ENCODE data around the gene GRAMD1C.

Gene GRAMD1C

GRCh38 chr3:113897373-113897777 is 58.8 kb downstream of the GRAMD1C start:
- Histone ChIP-seq H3K4me2 (0 out of 2 replicates have a peak overlapping the region, but pooled peaks have one; percentile 3), H3K4me1 (peaks cover 11% of the 10 kb centered on the region), H3K27ac (no peak overlapping the region), H3K9me3 (no peaks in the 10 kb centered on the region), H3K36me3 (no peaks in the 10 kb centered on the region), H4K20me1 (no peaks in the 10 kb centered on the region), H3K4me3 (no peak overlapping the region), H3K9ac (no peak overlapping the region), H3K27me3 (no peaks in the 10 kb centered on the region)
- TF ChIP-seq Cebpa-rat (IDR thresholded peaks at IDR 0.05) = no peak

- H3K36me3 ChIP-seq = no peaks in the 10 kb centered on the region
- H3K4me3 ChIP-seq = no peak overlapping the region
- no peaks in the 10 kb centered on the region for H3K9me3 ChIP-seq
- no peaks in the 10 kb centered on the region for H4K20me1 ChIP-seq
- no peak overlapping the region for H3K9ac ChIP-seq
- no peaks in the 10 kb centered on the region for H3K27me3 ChIP-seq
- H3K4me2 ChIP-seq = peak overlapping the region; percentile 60
- H3K27ac ChIP-seq = no peak overlapping the region
- TF ChIP-seq Cebpa-rat (IDR thresholded peaks at IDR 0.05) = no peak; the same call in 1 of the 2 replicates
- H3K4me1 ChIP-seq = peaks cover 11% of the 10 kb centered on the region
Measured at GRCh38 chr3:113898892-113899291, 60.3 kb downstream of the GRAMD1C start.

GRCh38 chr3:113906568-113907140 is 68.1 kb downstream of the GRAMD1C start:
- no peak overlapping the region for H3K9ac ChIP-seq
- H3K4me3 ChIP-seq = no peak overlapping the region
- H3K4me1 ChIP-seq = no peaks in the 10 kb centered on the region
- no peaks in the 10 kb centered on the region for H3K27me3 ChIP-seq
- H4K20me1 ChIP-seq = no peaks in the 10 kb centered on the region
- H3K9me3 ChIP-seq = 0 out of 2 replicates have a peak, but pooled peaks cover 5% of the 10 kb centered on the region
- no peak overlapping the region for H3K4me2 ChIP-seq
- TF ChIP-seq Cebpa-rat (IDR thresholded peaks at IDR 0.05) = no peak
- no peak overlapping the region for H3K27ac ChIP-seq
- no peaks in the 10 kb centered on the region for H3K36me3 ChIP-seq

- Histone ChIP-seq H3K9ac (no peak overlapping the region), H4K20me1 (no peaks in the 10 kb centered on the region), H3K27me3 (no peaks in the 10 kb centered on the region), H3K4me3 (no peak overlapping the region), H3K4me2 (no peak overlapping the region), H3K4me1 (no peaks in the 10 kb centered on the region), H3K36me3 (no peaks in the 10 kb centered on the region), H3K9me3 (0 out of 2 replicates have a peak, but pooled peaks cover 5% of the 10 kb centered on the region), H3K27ac (no peak overlapping the region)
- TF ChIP-seq Cebpa-rat (IDR thresholded peaks at IDR 0.05) = no peak
Measured at GRCh38 chr3:113908133-113908532, 69.5 kb downstream of the GRAMD1C start.

- no peaks in the 10 kb centered on the region for H4K20me1 ChIP-seq
- H3K4me2 ChIP-seq = no peak overlapping the region
- no peaks in the 10 kb centered on the region for H3K36me3 ChIP-seq
- no peak overlapping the region for H3K4me3 ChIP-seq
- TF ChIP-seq Cebpa-rat (IDR thresholded peaks at IDR 0.05) = no peak
- H3K9ac ChIP-seq = no peak overlapping the region
- H3K4me1 ChIP-seq = no peaks in the 10 kb centered on the region
- no peak overlapping the region for H3K27ac ChIP-seq
- H3K27me3 ChIP-seq = no peaks in the 10 kb centered on the region
- no peaks in the 10 kb centered on the region for H3K9me3 ChIP-seq
Measured at GRCh38 chr3:113910966-113911365, 72.4 kb downstream of the GRAMD1C start.

GRCh38 chr3:113912552-113913236 is 74.1 kb downstream of the GRAMD1C start:
- TF ChIP-seq Cebpa-rat (IDR thresholded peaks at IDR 0.05) = no peak
- H3K4me3 ChIP-seq = no peak overlapping the region
- H3K27me3 ChIP-seq = no peaks in the 10 kb centered on the region
- H4K20me1 ChIP-seq = no peaks in the 10 kb centered on the region
- H3K36me3 ChIP-seq = no peaks in the 10 kb centered on the region
- no peaks in the 10 kb centered on the region for H3K4me1 ChIP-seq
- H3K9ac ChIP-seq = no peak overlapping the region
- H3K27ac ChIP-seq = no peak overlapping the region
- no peaks in the 10 kb centered on the region for H3K9me3 ChIP-seq
- H3K4me2 ChIP-seq = no peak overlapping the region

GRCh38 chr3:113914646-113915045 is 76.1 kb downstream of the GRAMD1C start:
- TF ChIP-seq Cebpa-rat (IDR thresholded peaks at IDR 0.05) = no peak
- no peak overlapping the region for H3K4me3 ChIP-seq
- H3K27ac ChIP-seq = no peak overlapping the region
- H3K4me2 ChIP-seq = no peak overlapping the region
- H3K27me3 ChIP-seq = no peaks in the 10 kb centered on the region
- no peaks in the 10 kb centered on the region for H3K4me1 ChIP-seq
- H3K36me3 ChIP-seq = no peaks in the 10 kb centered on the region
- H4K20me1 ChIP-seq = no peaks in the 10 kb centered on the region
- H3K9ac ChIP-seq = no peak overlapping the region
- no peaks in the 10 kb centered on the region for H3K9me3 ChIP-seq

GRCh38 chr3:113927556-113927955 is 89.0 kb downstream of the GRAMD1C start:
- H3K4me3 ChIP-seq = no peak overlapping the region
- TF ChIP-seq Cebpa-rat (IDR thresholded peaks at IDR 0.05) = no peak
- no peaks in the 10 kb centered on the region for H4K20me1 ChIP-seq

GRCh38 chr3:113946831-113947230 is 108.2 kb downstream of the GRAMD1C start:
- Histone ChIP-seq H3K4me1 (peaks cover 13% of the 10 kb centered on the region), H4K20me1 (0 out of 2 replicates have a peak, but pooled peaks cover 7% of the 10 kb centered on the region), H3K4me2 (peak overlapping the region; percentile 99), H3K27me3 (peaks cover 17% of the 10 kb centered on the region), H3K9me3 (no peaks in the 10 kb centered on the region), H3K36me3 (no peaks in the 10 kb centered on the region; the same call in 1 of the 2 replicates), H3K27ac (no peak overlapping the region), H3K4me3 (peak overlapping the region; percentile 83), H3K9ac (no peak overlapping the region)
- TF ChIP-seq Cebpa-rat (IDR thresholded peaks at IDR 0.05) = no peak

More at GRCh38 chr3:113927556-113927955, 89.0 kb downstream of the GRAMD1C start:
- Histone ChIP-seq H3K9me3 (peaks cover 15% of the 10 kb centered on the region; the same call in 1 of the 2 replicates), H3K9ac (no peak overlapping the region), H3K4me1 (peaks cover 8% of the 10 kb centered on the region), H3K36me3 (no peaks in the 10 kb centered on the region), H3K27ac (no peak overlapping the region), H3K4me2 (peak overlapping the region; percentile 25; the same call in 1 of the 2 replicates), H3K27me3 (no peaks in the 10 kb centered on the region)

GRCh38 chr3:113947372-113948014 is 108.9 kb downstream of the GRAMD1C start, which contains the start of gene ZDHHC23:
ZDHHC23 (plus strand) TSS chr3:113948013; CDS start chr3:113948803, 790 bp downstream.
- Histone ChIP-seq H3K4me1 (peaks cover 13% of the 10 kb centered on the region), H4K20me1 (0 out of 2 replicates have a peak, but pooled peaks cover 7% of the 10 kb centered on the region), H3K36me3 (no peaks in the 10 kb centered on the region; the same call in 1 of the 2 replicates), H3K4me2 (peak within 1 kb of the TSS; percentile 99), H3K27ac (peak within 1 kb of the TSS; percentile 15; the same call in 1 of the 2 replicates), H3K4me3 (peak within 1 kb of the TSS; percentile 83), H3K27me3 (peaks cover 17% of the 10 kb centered on the region), H3K9ac (peak within 1 kb of the TSS; percentile 62), H3K9me3 (no peaks in the 10 kb centered on the region)
- TF ChIP-seq Cebpa-rat (IDR thresholded peaks at IDR 0.05) = no peak

Measured in BLaER1 (cell line).